H1 (cell line): ENCODE measurements around the gene PTPRD. TPM values are rescaled to one million over a fixed set of nuclear protein-coding genes. Genes with fewer than 3 reads are reported as not detected.

Source experiments
- CHD7 ChIP-seq: fragments of 300-600 bp; sonication (generic); IDR thresholded peaks from 2 replicates; pipeline ENCODE4 v1.7.1; 2012; ENCODE audit warnings: low read length, moderate library complexity, mild to moderate bottlenecking, inconsistent platforms; ENCODE audit not compliant: insufficient replicate concordance
- HDAC2 ChIP-seq, 2 experiments: fragments of 300-600 bp in 1 of 2; sonication (generic) in 1 of 2; IDR thresholded peaks; 2 replicates each; pipeline ENCODE4 v1.6.1; 2011 to 2012; ENCODE audit warnings: low read depth in 2 of 2, low read length in 2 of 2, mild to moderate bottlenecking in 2 of 2, moderate library complexity in 2 of 2, borderline replicate concordance in 1 of 2, inconsistent platforms in 1 of 2
- JUND ChIP-seq: IDR thresholded peaks from 2 replicates; pipeline ENCODE4 v1.6.1; 2011; ENCODE audit warnings: mild to moderate bottlenecking, improper control_type of control experiment, low read length
- RFX5 ChIP-seq: IDR thresholded peaks from 2 replicates; pipeline ENCODE4 v1.6.1; 2011; ENCODE audit warnings: low read depth, low read length, improper control_type of control experiment, borderline replicate concordance
- SP4 ChIP-seq: IDR thresholded peaks from 2 replicates; pipeline ENCODE4 v1.6.1; 2012; ENCODE audit warnings: low read length, inconsistent platforms
- TBP ChIP-seq: IDR thresholded peaks from 2 replicates; pipeline ENCODE4 v1.6.1; 2011; ENCODE audit warnings: low read depth, low read length, improper control_type of control experiment
- TCF12 ChIP-seq: IDR thresholded peaks from 2 replicates; pipeline ENCODE4 v1.6.1; 2011; ENCODE audit warnings: low read depth, mild to moderate bottlenecking, low read length
- polyA plus RNA-seq, 7 experiments: library from polyadenylated mRNA; depleted of rRNA in 3 of 7; stranded (reverse) in 5 of 7; unstranded in 2 of 7; fragments of >200 nt in 5 of 7; fragments of 200-250 nt in 2 of 7; gene quantifications; 1 replicate in 5 of 7; 2 replicates in 1 of 7; 4 replicates in 1 of 7; pipeline versions ENCODE4 v1.2.1 to v1.2.3, GENCODE V29; 2011 to 2013; ENCODE audit warnings: missing spikeins in 2 of 7, mixed read lengths in 2 of 7
- total RNA-seq: library from RNA; stranded (reverse); fragmentation: NEBNext Ultra II Directional; extraction: Animal tissue kit (Norgen Biotek cat#: 25700); gene quantifications from 2 replicates; pipeline ENCODE4 v1.2.1, GENCODE V29; 2021
- TF ChIP-seq, protein P1 (sequence below): IDR thresholded peaks from 2 replicates; pipeline ENCODE4 v1.6.1; 2012; ENCODE audit warnings: low read length, inconsistent platforms

Gene PTPRD
- total and polyA plus RNA-seq, 2 of the 8 experiments (the other 6 are each of a cell fraction or from before 2014, with no cell fraction given), result 17.2 to 77.0 TPM

GRCh38 chr9:10612641-10613398 lies at the start of gene PTPRD (continued):
- TF ChIP-seq, protein P1, sequence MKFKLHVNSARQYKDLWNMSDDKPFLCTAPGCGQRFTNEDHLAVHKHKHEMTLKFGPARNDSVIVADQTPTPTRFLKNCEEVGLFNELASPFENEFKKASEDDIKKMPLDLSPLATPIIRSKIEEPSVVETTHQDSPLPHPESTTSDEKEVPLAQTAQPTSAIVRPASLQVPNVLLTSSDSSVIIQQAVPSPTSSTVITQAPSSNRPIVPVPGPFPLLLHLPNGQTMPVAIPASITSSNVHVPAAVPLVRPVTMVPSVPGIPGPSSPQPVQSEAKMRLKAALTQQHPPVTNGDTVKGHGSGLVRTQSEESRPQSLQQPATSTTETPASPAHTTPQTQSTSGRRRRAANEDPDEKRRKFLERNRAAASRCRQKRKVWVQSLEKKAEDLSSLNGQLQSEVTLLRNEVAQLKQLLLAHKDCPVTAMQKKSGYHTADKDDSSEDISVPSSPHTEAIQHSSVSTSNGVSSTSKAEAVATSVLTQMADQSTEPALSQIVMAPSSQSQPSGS, result no peak
- TF ChIP-seq CHD7, result no peak
- no peak for TF ChIP-seq TCF12
- TF ChIP-seq TBP, result no peak; the same call in 1 of the 2 replicates
- TF ChIP-seq HDAC2 (IDR thresholded peaks at IDR 0.05; ENCODE audit: borderline replicate concordance in 1 of 2, low read depth in 2 of 2, low read length in 2 of 2), result peak in 1 of 2 experiments; percentile 78; a peak in 2 of 4 replicates
- no peak for TF ChIP-seq JUND
- no peak for TF ChIP-seq RFX5
- TF ChIP-seq SP4, result no peak
